HEK293 (cell line): Measurements from ENCODE around the gene SH3D19.

Experiments
- SP3 ChIP-seq: fragments of 450-650 bp; formaldehyde crosslinking; IDR thresholded peaks from 2 replicates; pipeline ENCODE4 v1.5.1; 2016; ENCODE audit warnings: missing biosample characterization, missing genetic modification characterization
- TCF7L2 ChIP-seq: IDR thresholded peaks from 2 replicates; pipeline ENCODE4 v1.6.1; 2011; ENCODE audit warnings: low read depth, mild to moderate bottlenecking, inconsistent platforms, low read length, moderate library complexity, borderline replicate concordance
- YY1 ChIP-seq: fragments of 450-650 bp; formaldehyde crosslinking; IDR thresholded peaks from 2 replicates; pipeline ENCODE4 v1.5.1; 2018; ENCODE audit warnings: missing biosample characterization, missing genetic modification characterization
- ZNF138 ChIP-seq: fragments of 450-650 bp; formaldehyde crosslinking; IDR thresholded peaks from 2 replicates; pipeline ENCODE4 v1.5.1; 2016; ENCODE audit warnings: missing biosample characterization, missing genetic modification characterization, borderline replicate concordance
- ZNF266 ChIP-seq: fragments of 450-650 bp; formaldehyde crosslinking; IDR thresholded peaks from 2 replicates; pipeline ENCODE4 v1.5.1; 2016; ENCODE audit warnings: missing biosample characterization, missing genetic modification characterization, low read depth
- ZNF391 ChIP-seq: fragments of 450-650 bp; formaldehyde crosslinking; IDR thresholded peaks from 2 replicates; pipeline ENCODE4 v1.5.1; 2016; ENCODE audit warnings: low read depth, missing biosample characterization, missing genetic modification characterization, borderline replicate concordance
- ZSCAN30 ChIP-seq: fragments of 450-650 bp; IDR thresholded peaks from 2 replicates; pipeline ENCODE4 v1.5.1; 2018; ENCODE audit warnings: missing biosample characterization, mild to moderate bottlenecking, missing genetic modification characterization, moderate library complexity
- TF ChIP-seq, protein P1 (sequence below): fragments of 450-650 bp; formaldehyde crosslinking; IDR thresholded peaks from 2 replicates; pipeline ENCODE4 v1.5.1; 2016; ENCODE audit warnings: missing biosample characterization, missing genetic modification characterization
- TF ChIP-seq, protein P2 (sequence below): fragments of 450-650 bp; formaldehyde crosslinking; IDR thresholded peaks from 2 replicates; pipeline ENCODE4 v1.5.1; 2016; ENCODE audit warnings: missing biosample characterization, missing genetic modification characterization
- TF ChIP-seq, protein P3 (sequence below): fragments of 450-650 bp; formaldehyde crosslinking; IDR thresholded peaks from 2 replicates; pipeline ENCODE4 v1.5.1; 2016; ENCODE audit warnings: missing biosample characterization, missing genetic modification characterization
- TF ChIP-seq, protein P4 (sequence below): fragments of 450-650 bp; formaldehyde crosslinking; IDR thresholded peaks from 2 replicates; pipeline ENCODE4 v1.5.1; 2016; ENCODE audit warnings: missing biosample characterization, missing genetic modification characterization, borderline replicate concordance
- TF ChIP-seq, protein P5 (sequence below): fragments of 450-650 bp; formaldehyde crosslinking; IDR thresholded peaks from 2 replicates; pipeline ENCODE4 v1.5.0; 2017; ENCODE audit warnings: missing biosample characterization, missing genetic modification characterization, borderline replicate concordance

DNA sequence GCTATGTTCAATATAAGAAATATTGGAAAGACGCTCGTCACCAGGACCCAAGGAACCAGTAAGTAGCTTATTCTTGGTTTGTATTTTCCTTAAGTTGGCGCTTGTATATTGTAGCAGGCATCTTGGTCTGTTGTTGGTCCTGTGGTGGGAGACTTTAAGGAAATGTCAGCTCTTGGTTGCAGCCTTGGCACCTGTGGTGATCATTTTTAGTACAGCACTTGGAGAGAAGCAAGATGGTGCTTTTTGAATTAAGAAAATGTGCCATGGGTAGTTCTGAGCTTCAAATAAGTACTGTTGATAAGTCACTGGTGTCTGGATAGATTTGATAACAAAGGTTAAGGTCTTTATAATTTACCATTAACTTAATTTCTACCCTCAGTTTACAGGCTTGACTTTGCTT lies 224.9 kb downstream of the SH3D19 start:
- TF ChIP-seq ZNF138 (tag by site-specific recombination) (no peak), YY1 (tag by site-specific recombination) (no peak), SP3 (tag by site-specific recombination) (no peak), ZSCAN30 (no peak), ZNF391 (tag by site-specific recombination) (no peak), ZNF266 (tag by site-specific recombination) (no peak), TCF7L2 (no peak)
- TF ChIP-seq, protein P1, sequence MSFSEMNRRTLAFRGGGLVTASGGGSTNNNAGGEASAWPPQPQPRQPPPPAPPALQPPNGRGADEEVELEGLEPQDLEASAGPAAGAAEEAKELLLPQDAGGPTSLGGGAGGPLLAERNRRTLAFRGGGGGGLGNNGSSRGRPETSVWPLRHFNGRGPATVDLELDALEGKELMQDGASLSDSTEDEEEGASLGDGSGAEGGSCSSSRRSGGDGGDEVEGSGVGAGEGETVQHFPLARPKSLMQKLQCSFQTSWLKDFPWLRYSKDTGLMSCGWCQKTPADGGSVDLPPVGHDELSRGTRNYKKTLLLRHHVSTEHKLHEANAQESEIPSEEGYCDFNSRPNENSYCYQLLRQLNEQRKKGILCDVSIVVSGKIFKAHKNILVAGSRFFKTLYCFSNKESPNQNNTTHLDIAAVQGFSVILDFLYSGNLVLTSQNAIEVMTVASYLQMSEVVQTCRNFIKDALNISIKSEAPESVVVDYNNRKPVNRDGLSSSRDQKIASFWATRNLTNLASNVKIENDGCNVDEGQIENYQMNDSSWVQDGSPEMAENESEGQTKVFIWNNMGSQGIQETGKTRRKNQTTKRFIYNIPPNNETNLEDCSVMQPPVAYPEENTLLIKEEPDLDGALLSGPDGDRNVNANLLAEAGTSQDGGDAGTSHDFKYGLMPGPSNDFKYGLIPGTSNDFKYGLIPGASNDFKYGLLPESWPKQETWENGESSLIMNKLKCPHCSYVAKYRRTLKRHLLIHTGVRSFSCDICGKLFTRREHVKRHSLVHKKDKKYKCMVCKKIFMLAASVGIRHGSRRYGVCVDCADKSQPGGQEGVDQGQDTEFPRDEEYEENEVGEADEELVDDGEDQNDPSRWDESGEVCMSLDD (tag by site-specific recombination): no peak
- TF ChIP-seq, protein P2, sequence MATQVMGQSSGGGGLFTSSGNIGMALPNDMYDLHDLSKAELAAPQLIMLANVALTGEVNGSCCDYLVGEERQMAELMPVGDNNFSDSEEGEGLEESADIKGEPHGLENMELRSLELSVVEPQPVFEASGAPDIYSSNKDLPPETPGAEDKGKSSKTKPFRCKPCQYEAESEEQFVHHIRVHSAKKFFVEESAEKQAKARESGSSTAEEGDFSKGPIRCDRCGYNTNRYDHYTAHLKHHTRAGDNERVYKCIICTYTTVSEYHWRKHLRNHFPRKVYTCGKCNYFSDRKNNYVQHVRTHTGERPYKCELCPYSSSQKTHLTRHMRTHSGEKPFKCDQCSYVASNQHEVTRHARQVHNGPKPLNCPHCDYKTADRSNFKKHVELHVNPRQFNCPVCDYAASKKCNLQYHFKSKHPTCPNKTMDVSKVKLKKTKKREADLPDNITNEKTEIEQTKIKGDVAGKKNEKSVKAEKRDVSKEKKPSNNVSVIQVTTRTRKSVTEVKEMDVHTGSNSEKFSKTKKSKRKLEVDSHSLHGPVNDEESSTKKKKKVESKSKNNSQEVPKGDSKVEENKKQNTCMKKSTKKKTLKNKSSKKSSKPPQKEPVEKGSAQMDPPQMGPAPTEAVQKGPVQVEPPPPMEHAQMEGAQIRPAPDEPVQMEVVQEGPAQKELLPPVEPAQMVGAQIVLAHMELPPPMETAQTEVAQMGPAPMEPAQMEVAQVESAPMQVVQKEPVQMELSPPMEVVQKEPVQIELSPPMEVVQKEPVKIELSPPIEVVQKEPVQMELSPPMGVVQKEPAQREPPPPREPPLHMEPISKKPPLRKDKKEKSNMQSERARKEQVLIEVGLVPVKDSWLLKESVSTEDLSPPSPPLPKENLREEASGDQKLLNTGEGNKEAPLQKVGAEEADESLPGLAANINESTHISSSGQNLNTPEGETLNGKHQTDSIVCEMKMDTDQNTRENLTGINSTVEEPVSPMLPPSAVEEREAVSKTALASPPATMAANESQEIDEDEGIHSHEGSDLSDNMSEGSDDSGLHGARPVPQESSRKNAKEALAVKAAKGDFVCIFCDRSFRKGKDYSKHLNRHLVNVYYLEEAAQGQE (tag by site-specific recombination): no peak
- TF ChIP-seq, protein P3, sequence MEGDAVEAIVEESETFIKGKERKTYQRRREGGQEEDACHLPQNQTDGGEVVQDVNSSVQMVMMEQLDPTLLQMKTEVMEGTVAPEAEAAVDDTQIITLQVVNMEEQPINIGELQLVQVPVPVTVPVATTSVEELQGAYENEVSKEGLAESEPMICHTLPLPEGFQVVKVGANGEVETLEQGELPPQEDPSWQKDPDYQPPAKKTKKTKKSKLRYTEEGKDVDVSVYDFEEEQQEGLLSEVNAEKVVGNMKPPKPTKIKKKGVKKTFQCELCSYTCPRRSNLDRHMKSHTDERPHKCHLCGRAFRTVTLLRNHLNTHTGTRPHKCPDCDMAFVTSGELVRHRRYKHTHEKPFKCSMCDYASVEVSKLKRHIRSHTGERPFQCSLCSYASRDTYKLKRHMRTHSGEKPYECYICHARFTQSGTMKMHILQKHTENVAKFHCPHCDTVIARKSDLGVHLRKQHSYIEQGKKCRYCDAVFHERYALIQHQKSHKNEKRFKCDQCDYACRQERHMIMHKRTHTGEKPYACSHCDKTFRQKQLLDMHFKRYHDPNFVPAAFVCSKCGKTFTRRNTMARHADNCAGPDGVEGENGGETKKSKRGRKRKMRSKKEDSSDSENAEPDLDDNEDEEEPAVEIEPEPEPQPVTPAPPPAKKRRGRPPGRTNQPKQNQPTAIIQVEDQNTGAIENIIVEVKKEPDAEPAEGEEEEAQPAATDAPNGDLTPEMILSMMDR (tag by site-specific recombination): no peak
- TF ChIP-seq, protein P4, sequence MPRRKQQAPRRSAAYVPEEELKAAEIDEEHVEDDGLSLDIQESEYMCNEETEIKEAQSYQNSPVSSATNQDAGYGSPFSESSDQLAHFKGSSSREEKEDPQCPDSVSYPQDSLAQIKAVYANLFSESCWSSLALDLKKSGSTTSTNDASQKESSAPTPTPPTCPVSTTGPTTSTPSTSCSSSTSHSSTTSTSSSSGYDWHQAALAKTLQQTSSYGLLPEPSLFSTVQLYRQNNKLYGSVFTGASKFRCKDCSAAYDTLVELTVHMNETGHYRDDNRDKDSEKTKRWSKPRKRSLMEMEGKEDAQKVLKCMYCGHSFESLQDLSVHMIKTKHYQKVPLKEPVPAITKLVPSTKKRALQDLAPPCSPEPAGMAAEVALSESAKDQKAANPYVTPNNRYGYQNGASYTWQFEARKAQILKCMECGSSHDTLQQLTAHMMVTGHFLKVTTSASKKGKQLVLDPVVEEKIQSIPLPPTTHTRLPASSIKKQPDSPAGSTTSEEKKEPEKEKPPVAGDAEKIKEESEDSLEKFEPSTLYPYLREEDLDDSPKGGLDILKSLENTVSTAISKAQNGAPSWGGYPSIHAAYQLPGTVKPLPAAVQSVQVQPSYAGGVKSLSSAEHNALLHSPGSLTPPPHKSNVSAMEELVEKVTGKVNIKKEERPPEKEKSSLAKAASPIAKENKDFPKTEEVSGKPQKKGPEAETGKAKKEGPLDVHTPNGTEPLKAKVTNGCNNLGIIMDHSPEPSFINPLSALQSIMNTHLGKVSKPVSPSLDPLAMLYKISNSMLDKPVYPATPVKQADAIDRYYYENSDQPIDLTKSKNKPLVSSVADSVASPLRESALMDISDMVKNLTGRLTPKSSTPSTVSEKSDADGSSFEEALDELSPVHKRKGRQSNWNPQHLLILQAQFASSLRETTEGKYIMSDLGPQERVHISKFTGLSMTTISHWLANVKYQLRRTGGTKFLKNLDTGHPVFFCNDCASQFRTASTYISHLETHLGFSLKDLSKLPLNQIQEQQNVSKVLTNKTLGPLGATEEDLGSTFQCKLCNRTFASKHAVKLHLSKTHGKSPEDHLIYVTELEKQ (tag by site-specific recombination): no peak
- TF ChIP-seq, protein P5, sequence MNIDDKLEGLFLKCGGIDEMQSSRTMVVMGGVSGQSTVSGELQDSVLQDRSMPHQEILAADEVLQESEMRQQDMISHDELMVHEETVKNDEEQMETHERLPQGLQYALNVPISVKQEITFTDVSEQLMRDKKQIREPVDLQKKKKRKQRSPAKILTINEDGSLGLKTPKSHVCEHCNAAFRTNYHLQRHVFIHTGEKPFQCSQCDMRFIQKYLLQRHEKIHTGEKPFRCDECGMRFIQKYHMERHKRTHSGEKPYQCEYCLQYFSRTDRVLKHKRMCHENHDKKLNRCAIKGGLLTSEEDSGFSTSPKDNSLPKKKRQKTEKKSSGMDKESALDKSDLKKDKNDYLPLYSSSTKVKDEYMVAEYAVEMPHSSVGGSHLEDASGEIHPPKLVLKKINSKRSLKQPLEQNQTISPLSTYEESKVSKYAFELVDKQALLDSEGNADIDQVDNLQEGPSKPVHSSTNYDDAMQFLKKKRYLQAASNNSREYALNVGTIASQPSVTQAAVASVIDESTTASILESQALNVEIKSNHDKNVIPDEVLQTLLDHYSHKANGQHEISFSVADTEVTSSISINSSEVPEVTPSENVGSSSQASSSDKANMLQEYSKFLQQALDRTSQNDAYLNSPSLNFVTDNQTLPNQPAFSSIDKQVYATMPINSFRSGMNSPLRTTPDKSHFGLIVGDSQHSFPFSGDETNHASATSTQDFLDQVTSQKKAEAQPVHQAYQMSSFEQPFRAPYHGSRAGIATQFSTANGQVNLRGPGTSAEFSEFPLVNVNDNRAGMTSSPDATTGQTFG (tag by site-specific recombination): no peak
